NAMALWA (cell line): Measurements from ENCODE around the gene RAPGEF1.
A peak's percentile ranks its signal among the peaks of the same experiment; 100 is the strongest.
"Not testable (repeated sequence)": the region's sequence is repeated elsewhere in the genome, so short reads cannot be mapped to it uniquely, and the experiment has no call there.

Experiments used
- DNase-seq: peaks from one replicate; pipeline ENCODE4 v3.0.0-alpha.2; 2015; ENCODE audit warnings: low spot score

Gene RAPGEF1

DNA sequence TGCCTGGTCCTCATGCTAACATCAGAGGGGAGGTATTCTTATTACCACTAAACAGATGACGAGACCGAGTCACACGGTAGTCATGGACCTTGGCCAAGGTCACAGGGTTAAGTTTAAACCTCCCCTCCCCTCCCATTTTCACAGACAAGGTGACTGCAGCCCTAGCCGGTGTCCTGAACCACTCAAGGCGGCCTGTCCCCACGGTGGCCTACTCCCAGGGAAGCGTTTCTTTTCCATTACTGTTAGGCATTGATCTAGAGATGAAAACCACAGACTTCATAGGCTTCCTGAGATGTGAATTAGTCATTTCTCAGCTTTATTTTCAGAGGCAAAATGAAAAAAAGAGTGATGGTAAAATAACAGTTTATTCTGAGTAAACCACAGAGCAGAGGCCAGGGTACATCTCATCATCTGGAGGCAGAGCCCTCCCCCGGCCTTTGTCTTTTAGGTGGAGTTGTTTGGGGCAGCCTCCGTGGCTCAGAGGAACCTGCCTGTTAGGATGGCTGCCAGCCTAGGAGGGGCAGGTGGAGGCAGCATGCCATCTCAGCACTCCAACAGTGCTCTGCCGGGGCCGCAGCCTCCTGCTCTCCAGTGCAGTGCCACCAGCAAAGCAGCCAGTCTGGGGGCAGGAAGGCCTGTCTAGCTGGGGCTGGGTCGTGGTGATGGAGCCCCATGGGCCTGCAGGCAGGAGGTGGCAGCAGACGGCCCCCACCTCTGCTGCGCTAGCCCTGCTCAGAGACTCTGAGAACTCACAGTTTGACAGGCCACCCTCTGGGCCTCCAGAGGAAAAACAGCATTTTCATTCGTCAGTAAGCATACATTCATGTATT is 71.2 kb downstream of the RAPGEF1 start:
- peak; percentile 54 for DNase-seq

DNA sequence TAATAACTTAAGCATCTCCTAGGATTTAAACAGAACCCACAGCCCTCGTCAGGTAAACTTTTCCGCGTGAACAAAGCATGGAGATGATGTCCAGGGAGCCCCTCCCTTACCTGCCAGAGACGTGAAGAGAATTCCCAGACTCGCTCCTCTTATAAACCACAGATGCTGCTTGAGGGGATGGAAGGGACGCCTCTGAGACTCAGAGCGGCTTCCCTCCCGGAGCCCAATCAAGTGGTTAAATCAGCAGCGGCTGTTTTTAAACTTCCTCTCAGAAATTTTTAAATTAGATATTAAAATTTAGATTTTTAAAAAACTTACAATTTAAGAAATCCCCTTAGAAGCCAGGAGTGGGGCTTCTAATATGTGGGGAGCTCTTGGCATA is 71.8 kb downstream of the RAPGEF1 start:
- no peak for DNase-seq

DNA sequence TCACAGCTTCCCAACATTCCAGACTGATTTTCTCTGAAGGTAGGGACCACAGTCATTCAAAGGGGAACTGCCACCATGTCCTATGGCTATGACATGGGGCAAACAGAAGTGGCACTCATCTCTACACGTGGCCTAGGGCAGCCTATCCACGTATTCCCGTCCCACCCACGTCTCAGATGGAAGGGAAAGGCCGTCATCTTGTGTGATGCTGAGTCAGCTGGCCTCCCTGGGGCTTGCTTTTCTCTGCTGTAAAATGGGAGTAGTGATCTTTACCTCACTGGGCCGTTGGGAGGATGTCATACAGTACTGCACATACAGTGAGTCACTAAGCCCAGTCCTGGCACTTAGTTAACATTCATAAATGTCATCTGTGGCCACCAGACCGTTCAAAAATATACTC is 72.3 kb downstream of the RAPGEF1 start:
- DNase-seq: no peak

DNA sequence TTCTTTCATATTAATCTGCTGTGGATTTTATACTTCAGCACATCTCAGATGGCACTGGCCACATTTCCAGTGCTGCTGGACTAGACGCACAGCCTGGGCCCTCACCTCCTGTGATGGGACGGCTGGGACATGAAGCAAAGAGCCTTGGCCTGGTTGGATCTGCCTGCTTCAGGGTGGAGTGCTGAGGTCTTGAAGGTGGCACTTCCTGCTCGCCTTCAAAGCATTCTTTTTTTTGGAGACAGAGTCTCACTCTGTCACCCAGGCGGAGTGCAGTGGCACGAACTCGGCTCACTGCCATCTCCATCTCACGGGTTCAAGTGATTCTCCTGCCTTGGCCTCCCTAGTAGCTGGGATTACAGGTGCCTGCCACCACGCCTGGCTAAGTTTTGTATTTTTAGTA is 73.1 kb downstream of the RAPGEF1 start:
- DNase-seq: no peak

DNA sequence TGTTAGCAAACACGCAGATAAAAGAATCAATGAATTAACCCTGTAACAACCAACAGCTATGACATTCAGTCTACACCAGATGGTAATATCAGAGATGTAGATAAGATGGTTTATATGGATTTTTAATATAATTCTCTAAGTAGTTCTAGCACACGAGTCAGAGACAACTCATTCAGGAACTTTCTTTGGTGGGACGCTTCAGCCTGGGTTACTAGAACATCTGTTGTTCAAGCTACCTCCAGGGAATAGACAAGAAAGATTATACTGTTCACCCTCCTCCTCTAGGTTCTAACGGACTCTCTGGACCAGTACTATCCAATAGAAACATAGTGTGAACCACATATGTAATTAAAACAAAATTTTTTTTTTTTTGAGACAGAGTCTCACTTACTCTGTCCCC is 73.8 kb downstream of the RAPGEF1 start:
- no peak for DNase-seq

DNA sequence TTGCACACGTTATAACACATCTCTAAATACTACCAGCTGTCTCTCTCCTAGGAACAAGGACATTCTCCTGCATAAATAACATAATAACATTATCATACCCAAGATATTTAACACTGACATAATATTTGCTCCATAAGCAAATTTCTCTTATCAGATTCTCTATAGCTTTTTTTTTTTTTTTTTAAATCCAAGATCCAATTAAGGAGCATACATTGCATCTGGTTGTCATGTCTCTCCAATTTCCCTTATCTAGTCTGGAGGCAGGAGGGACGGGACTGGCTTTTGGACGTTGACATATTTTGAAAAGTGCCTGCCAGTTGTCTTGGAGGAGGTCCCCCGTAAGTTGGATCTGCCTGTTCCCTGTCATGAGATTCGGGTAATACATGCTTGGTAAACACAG is 76.6 kb downstream of the RAPGEF1 start:
- DNase-seq: no peak

DNA sequence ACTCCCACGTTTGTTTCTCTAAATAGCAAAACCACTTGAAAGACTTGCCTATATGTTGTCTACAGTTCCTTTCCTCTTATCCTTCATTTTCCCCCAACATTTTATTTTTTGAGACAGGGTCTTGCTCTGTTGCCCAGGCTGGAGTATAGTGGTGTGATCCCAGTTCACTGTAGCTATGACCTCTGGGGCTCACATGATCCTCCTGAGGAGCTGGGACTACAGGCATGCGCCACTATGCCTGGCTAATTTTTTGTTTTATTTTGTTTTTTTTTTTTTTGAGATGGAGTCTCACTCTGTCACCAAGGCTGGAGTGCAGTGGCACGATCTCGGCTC is 77.6 kb downstream of the RAPGEF1 start:
- DNase-seq: not testable (repeated sequence)

DNA sequence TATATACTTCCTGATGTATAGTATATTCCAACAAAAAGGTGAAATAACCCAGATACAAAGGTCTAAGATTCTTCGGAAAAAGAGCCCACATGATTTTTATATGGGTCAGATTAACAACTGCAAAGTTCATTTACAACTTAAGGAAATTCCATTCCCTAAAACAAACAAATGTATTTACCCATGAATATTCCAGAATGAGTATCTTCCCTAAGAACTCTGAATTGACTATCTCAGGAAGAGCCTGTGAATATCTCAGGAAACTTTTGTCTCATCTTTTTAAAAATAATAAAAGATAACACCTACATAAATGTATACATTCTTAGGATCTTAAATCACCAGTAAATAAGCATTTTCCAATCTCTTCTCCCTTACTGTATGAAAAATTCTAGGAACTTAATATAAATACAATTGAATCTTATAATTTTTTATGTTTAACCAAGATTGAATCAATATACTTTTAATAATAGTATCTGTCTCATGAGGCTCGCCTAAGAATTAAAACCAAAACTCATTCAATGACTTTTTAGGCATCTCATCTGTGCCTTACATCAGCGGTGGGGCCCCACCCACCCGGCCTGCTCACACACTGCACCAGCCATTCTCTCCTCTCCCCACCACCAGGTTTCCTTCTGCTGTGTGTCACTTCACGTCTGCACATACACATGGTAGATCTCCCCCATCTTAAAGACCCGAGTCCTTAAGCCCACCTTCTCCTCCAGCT is 78.1 kb downstream of the RAPGEF1 start:
- peak; percentile 68 for DNase-seq

DNA sequence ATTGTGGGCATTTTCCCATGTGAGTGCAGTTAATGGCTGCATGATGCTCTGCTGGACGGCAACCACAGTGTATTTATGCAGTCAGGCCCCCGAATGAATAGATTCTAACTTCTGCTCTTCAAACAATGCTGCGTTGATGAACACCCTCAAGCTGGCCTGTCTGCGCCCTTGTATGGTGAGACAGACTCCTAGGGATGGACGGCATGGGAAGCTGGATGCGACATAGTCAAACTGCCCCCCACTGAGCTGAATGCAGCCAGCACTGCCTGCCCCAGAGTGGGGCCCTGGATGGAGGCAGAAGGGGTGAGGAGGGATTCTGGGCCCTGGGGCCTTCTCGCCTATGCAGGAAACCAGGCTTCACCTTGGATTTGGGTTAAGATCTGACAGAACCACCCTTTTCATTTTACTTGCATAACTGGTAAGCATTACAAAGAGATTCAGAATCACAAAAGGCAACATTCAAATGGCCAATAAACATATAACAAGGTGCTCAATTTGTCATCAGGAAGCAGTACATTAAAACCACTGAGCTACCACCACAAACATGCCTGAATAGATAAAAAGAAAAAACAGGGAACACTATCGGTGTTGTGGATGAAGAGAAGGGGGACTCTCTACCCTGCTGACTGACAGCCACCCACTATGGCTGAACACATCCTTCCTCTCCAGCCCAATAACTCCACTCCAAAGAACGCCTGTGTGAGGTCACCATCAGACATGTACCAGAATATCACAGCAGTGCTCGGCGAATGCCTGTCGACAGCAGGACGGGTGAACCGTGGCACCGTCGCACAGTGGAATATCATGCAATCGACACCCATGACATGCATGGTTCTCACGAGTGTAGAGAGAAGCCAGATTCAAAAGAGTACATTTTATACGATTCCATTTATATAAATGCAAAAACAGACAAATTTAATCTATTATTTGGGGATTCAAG is 79.1 kb downstream of the RAPGEF1 start:
- DNase-seq: no peak

DNA sequence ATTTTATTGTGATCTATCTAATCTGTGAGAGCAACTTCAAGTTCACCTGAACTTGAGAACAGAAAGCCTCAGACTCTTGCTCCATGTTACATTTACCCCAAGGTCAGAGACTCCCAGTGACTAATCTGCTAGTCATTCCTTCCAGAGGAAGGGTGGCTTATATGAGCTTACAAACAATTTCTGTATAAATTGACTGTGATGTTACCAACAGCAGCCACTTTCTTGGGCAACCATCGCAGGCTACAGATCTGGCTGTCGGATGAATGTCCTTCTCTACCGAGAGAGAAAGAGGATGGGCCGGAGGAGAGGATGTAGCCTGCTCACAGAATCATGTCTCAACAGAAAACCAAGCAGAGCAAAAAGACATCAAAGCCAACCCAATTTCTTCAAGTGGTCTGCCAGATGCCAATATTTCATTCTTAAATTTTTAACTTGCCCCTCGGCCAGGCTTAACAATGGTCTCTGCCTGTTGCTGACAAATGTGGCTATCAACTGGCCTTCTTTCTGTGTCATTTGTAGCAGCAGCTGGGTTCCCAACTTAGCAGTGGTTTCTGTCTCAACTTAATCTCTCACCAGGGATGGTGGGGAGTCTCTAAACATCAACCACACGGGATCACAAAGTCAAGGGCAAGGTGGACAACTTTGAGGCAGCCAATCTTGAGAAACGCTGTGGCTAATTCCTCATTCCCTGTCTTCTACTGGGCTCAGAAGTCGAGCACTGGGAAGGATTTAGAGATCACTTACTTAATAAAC is 81.3 kb downstream of the RAPGEF1 start:
- no peak for DNase-seq

DNA sequence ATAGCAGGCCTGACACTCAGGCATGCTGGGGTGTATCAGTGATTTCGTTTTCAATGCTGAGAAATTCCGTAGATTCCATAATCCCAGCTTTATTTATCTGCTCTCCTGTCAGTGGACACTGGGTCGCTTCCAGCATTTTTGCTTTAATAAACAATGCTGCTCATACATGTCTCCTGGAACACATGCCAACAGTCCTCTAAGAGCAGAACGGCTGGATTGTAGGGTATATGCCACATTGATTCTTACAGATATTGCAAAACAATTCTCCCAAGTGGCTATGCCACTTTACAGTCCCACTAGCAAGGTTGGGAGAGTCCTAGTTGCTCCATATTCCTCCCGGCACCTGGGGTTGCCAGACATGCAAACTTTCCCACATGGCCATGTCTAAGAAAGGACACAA is 81.9 kb downstream of the RAPGEF1 start:
- no peak for DNase-seq

DNA sequence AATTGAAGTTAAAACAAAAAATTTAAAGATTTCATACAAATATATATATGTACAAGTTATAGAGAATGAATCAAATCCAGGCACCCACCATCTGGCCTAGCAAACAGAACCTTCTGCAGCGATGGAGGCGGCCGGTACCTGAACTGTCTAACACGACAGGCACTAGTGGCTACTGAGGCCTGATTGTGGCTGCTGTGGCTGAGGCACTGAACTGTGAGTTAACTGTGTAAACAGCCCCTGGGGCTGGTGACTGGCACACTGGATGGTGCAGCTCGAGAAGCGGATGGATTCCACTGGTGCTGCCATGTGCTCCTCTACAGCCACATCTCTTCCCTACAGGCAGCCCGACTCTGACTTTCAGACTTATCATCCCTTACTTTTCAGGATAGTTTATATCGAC is 82.4 kb downstream of the RAPGEF1 start:
- DNase-seq: peak; percentile 63

DNA sequence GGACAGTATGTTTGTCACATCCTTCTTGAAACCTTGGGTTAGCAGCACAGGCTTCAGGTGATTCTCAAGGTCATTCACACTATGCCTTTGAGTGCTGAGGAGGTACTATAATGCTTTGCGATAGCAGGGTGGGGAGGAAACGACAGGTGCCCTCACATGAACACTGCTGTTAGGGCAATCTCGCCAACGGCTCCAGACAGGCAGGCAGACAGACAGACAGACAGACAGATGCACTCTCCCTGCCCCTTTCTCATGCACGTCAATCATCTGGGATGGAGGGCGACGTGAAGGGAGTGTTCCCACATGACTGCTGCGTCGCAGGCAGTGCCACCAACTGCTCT is 82.9 kb downstream of the RAPGEF1 start:
- peak; percentile 70 for DNase-seq

DNA sequence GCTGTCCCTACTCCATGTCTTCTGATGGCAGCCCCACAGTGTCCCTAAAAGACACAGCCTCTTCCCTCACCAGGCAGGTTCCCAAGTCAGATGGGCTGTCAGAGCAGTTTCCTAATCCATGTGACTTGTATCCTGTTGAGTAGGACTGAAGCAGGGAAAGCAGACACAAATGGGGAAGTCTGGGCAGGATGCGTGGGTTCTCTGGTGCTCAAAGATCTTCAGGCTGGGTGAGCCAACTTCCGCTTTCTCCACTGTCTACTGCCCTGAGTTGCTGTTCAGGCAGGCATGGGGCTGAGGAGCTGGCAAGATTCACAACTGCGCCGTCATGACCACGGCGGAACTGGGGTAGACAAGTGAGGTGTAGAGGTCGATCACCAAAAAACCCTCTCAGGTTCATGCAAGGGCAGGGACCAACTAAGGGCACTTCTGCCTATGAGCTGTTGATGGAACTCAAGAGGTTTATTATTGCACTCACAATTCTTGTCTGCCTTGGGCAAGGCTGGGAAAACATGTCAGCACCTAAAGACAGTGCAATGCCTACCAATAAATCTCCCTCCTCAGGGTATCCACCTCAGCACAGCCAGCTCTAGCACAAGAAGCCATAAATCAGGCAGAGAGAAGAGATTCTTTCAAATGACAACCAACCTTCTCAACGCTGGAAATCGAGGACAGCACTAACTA is 83.4 kb downstream of the RAPGEF1 start:
- DNase-seq: peak; percentile 95

DNA sequence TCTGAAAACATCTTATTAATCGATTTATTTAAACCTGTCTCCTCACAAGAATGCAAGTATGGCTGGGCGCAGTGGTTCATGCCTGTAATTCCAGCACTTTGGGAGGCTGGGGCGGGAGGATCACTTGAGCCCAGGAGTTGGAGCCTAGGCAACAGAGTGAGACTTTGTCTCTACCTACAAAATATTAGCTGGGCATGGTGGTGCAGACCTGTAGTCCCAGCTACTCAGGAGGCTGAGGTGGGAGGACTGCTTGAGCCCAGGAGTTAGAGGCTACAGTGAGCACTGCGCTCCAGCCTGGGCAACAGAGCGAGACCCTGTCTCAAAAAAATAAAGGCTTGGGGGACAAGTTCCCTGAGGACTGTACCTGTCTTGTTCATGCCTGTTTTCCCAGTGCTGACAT is 85.5 kb downstream of the RAPGEF1 start:
- not testable (repeated sequence) for DNase-seq

DNA sequence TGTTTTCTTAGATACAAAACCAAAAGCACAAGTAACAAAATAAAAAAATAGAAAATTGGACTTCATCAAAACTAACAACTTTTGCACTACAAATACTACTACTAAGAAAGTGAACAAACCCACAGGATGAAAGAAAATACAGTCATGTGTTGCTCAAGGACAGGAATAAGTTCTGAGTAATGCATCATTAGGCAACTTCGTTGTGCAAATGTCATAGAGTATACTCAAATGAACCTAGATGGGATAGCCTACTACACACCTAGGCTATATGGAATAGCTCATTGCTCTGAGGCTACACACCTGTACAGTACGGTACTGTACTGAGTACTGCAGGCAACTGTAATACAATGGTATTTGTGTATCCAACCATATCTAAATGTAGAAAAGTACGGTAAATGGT is 88.3 kb downstream of the RAPGEF1 start:
- no peak for DNase-seq

DNA sequence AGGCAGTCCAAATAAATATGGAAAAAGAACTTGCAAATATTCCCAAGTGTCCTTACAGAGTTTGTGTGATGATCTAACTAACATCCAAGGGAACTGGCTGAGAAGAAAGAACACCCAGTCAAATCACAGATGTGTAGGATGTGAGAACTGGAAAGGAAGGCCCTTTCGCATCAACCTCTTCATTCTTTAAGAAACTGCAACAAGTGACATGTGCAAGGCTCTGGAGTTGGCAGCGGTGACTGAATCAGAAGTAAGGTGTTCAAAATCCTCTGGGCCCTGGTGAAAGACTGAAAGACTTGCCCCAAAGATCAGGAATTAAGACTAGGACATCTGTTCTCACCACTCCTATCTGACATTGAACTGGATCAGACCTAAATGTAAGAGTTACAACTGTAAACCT is 88.7 kb downstream of the RAPGEF1 start:
- no peak for DNase-seq

DNA sequence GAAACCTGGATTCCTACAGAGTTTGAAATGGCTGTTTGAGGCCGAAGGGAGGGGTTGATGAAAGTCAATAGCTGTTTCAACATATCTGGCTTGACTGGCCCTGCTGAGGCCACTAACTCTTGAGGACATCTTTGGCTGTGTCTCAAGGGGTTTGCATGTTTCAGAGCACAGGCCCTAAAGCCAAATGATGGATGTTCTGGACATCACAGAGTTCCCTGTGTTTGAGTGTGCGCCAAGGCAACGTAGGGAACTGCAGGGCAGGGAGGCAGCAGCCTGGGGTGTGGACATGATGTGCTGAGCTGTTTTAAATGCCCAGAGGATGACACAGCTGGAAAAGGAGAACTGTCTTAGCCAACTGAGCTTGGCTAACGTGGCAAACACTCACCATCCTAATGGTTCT is 89.6 kb downstream of the RAPGEF1 start:
- DNase-seq: no peak

DNA sequence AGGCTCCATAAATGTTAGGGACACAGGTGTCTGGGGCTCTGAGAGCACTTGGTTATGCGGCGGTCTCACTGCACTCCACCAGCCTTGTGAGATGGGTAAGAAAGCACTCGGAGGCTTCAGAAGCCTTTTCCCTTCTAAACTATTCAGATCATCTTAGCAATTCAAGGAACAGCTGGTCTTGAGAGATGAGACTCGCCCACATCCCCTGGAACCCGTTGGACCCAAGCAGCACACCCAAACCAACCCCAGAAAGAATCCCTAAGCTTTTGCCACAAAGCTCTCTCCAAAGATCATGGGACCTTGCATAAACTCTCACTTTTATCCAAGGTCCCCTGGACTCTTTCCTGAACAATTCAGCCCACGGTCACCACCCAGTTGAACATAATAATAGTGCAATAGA is 90.2 kb downstream of the RAPGEF1 start:
- no peak for DNase-seq

DNA sequence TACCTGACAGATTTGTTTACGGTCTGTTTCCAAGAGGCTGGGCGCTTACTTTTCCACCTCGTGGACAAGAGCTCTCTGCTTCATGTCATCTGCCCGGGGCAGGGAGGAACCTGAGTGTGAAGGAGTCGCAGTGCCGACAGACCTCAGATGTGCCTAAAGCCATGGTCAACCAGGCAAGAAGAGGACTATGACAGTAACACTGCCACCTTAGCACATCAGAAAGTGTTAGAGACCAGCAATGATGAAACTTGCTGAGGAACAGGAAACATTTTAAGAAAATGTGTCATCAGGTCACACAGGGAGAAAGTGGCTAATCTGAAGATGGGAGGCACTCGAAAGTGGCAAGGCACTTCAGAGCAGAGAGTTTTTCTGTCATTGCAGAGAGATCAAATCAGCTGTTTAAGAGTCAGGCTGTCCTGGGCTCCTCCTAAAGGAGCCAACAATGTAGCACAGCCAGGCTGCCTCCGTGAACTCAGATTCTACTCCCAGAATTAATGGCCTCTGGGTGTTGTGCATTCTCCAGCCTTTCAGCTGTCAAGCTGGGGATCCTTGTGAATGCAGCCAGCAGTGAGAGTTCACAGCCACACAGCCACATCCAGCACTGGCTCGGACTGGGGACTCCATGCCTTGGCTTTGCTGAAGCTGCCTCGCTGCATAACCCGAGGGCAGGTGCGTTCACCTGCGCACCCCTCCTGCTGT is 94.6 kb downstream of the RAPGEF1 start:
- DNase-seq: no peak
